ENCODE measurements around the gene TPGS1.
"Not testable (repeated sequence)": the region's sequence is repeated elsewhere in the genome, so short reads cannot be mapped to it uniquely, and the experiment has no call there.

Gene TPGS1

DNA sequence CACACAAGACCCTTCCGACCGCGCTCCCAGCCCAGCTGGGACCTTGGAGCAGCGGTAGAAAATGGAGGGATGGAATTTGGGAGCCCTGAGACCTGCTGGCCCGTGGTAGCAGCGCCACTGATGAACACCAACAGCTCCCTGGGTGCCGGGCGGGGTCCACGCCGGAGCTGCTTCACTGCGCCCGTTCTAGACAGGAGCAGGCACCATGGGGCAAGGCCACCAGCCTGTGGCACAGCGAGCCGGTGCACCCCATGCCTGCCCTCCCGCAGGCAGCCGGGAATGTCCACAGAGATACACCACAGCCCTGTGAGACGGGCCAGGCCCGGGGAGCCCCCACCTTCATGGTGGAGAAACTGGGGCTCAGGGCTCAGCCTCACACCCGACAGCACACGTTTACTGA is 36.6 kb upstream of the TPGS1 start:
- DNase-seq: no peak
- H3K27ac Mint-ChIP-seq: no peak overlapping the region
- H3K9me3 Mint-ChIP-seq: no peaks in the 10 kb centered on the region
- H3K4me1 Mint-ChIP-seq: no peaks in the 10 kb centered on the region
- no peak for ATAC-seq
- no peak overlapping the region for H3K4me3 Mint-ChIP-seq
- H3K27me3 Mint-ChIP-seq: no peaks in the 10 kb centered on the region

- ATAC-seq (no peak), DNase-seq (no peak)
- Mint-ChIP-seq H3K4me1 (no peaks in the 10 kb centered on the region), H3K9me3 (no peaks in the 10 kb centered on the region), H3K27me3 (no peaks in the 10 kb centered on the region), H3K27ac (no peak overlapping the region), H3K4me3 (no peak overlapping the region)
Measured at GRCh38 chr19:472005-472858, 35.1 kb upstream of the TPGS1 start.

DNA sequence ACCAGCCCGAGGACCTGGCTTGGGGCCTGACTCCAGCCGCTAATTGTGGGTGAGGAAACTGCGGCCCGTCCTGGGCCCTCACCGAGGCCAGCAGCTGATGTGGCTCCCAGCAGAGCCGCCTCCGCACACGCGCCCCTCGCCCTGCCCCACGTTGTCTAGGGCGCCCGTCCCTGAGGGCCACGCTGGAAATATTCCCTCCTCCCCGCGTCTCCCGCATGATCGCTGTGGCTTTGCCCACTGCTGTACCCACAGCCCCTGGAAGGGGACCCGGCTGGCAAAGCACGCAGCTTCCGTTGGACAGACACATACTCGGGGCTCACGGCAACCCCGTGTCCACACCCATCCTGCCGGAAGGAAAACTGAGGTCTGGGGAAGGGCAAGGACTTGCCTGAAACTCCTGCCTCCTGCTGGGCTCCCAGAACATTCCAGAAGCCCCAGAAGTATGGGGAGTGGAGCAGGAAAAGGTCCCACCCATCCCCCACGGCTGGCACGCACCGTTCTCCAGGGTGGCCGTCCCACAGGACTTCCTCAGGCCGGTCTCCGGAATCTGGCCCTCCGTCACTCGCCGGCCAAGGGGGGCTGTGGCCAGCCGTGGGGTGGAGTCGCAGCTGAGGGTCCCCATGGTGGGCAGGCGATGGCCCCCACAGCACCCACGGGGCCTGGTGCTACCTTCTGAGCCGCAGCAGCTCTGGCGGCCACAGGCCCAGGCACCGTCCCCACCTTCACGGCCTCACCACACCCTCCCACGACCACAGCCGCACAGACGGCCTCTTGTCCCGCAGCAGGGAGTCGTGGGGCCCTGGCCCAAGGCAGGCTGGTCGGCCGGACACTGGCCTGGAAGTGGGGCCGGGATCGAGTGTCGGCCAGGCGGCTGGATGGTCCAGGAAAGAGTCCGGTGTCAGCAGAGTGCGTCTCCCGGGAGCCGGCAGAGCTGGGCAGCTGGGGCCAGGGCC is 32.9 kb upstream of the TPGS1 start:
- no peaks in the 10 kb centered on the region for H3K9me3 Mint-ChIP-seq
- no peak overlapping the region for H3K27ac Mint-ChIP-seq
- H3K4me1 Mint-ChIP-seq: no peaks in the 10 kb centered on the region
- ATAC-seq (peak; percentile 45), DNase-seq (no peak)
- H3K27me3 Mint-ChIP-seq: peaks cover 9% of the 10 kb centered on the region
- no peak overlapping the region for H3K4me3 Mint-ChIP-seq

DNA sequence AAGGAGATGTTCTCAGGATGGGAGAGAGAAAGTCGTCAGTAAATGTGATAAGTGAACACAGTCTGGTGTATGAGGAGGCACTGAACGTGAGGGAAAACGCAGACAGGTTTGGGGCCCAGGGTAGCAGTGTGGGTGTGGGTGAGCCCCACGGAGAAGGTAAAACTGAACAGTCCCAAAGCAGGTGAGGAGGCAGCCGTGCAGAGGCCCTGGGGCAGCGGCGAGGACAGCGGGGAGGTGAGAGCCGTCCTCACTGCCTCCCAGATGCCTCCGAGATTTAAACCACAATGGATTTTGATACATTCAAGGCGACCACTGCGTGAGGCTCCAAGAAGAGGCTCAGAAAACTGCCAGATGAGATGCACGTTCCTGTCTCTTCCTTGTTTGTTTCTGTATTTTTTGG is 31.9 kb upstream of the TPGS1 start:
- Mint-ChIP-seq H3K4me1 (peaks cover 8% of the 10 kb centered on the region), H3K27ac (no peak overlapping the region), H3K4me3 (no peak overlapping the region), H3K27me3 (peaks cover 9% of the 10 kb centered on the region), H3K9me3 (peaks cover 4 to 9% of the 10 kb centered on the region in 2 donors)
- ATAC-seq (peak; percentile 42), DNase-seq (no peak)

GRCh38 chr19:478236-478903 is 28.9 kb upstream of the TPGS1 start:
- peaks cover 9% of the 10 kb centered on the region for H3K4me1 Mint-ChIP-seq
- no peak overlapping the region for H3K27ac Mint-ChIP-seq
- H3K9me3 Mint-ChIP-seq: peaks cover 20 to 23% of the 10 kb centered on the region in 2 donors
- H3K27me3 Mint-ChIP-seq: peaks cover 15% of the 10 kb centered on the region
- H3K4me3 Mint-ChIP-seq: no peak overlapping the region
- ATAC-seq (no peak), DNase-seq (no peak)

GRCh38 chr19:478976-479375 is 28.3 kb upstream of the TPGS1 start:
- Mint-ChIP-seq H3K4me1 (peaks cover 9% of the 10 kb centered on the region), H3K27ac (peak overlapping the region in 1 of 2 donors; percentile 61)

DNA sequence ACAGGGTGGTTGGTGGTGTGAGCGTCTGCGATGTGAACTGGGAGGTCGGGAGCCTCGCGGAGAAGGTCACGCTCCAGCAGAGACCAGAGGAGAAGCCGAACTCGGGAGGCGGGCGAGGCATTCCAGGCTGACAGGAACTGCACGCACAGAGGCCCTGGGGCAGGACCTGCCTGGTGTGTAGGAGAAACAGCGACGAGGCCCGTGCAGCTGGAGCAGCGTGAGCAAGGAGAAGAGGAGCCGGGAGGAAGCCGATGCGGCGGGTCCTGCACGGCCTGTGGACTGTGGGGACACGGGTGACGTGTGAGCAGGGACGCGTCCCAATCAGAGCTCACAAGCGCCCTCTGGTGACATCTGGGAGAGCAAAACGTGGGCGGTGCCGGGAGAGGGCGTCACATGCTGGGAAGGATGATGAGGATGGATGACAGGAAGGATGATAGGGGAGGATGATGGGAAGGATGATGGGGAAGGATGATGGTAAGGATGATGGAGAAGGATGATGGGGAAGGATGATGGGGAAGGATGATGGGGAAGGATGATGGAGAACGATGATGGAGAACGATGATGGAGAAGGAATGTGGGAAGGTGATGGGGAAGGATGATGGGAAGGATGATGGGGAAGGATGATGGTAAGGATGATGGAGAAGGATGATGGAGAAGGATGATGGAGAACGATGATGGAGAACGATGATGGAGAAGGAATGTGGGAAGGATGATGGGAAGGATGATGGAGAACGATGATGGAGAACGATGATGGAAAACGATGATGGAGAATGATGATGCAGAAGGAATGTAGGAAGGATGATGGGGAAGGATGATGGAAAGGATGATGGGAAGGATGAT is 27.1 kb upstream of the TPGS1 start:
- Mint-ChIP-seq H3K4me1 (peaks cover 9% of the 10 kb centered on the region), H3K27me3 (peaks cover 34% of the 10 kb centered on the region), H3K9me3 (peaks cover 20 to 23% of the 10 kb centered on the region in 2 donors), H3K27ac (peak overlapping the region; percentile 67 to 95), H3K4me3 (peak overlapping the region; percentile 36 to 71)
- ATAC-seq (peak; percentile 53), DNase-seq (peak in 1 of 2 donors; percentile 65)

More at GRCh38 chr19:478976-479375, 28.3 kb upstream of the TPGS1 start:
- no peak for ATAC-seq
- Mint-ChIP-seq H3K4me3 (no peak overlapping the region), H3K9me3 (peaks cover 20 to 23% of the 10 kb centered on the region in 2 donors), H3K27me3 (peaks cover 21% of the 10 kb centered on the region)
- no peak for DNase-seq

DNA sequence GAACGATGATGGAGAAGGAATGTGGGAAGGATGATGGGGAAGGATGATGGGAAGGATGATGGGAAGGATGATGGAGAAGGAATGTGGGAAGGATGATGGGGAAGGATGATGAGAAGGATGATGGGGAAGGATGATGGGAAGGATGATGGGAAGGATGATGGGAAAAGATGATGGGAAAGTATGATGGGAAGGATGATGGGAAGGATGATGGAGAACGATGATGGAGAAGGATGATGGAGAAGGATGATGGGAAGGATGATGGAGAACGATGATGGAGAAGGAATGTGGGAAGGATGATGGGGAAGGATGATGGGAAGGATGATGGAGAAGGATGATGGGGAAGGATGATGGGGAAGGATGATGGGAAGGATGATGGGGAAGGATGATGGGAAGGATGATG is 26.2 kb upstream of the TPGS1 start:
- H3K4me3 Mint-ChIP-seq: peak overlapping the region in 1 of 2 donors; percentile 31
- peaks cover 20 to 23% of the 10 kb centered on the region in 2 donors for H3K9me3 Mint-ChIP-seq
- not testable (repeated sequence) for H3K4me1 Mint-ChIP-seq, DNase-seq, ATAC-seq
- H3K27ac Mint-ChIP-seq: peak overlapping the region in 1 of 2 donors; percentile 95
- peaks cover 43% of the 10 kb centered on the region for H3K27me3 Mint-ChIP-seq

- peaks cover 20 to 23% of the 10 kb centered on the region in 2 donors for H3K9me3 Mint-ChIP-seq
- DNase-seq: no peak
Measured at GRCh38 chr19:482186-483041, 24.9 kb upstream of the TPGS1 start.

DNA sequence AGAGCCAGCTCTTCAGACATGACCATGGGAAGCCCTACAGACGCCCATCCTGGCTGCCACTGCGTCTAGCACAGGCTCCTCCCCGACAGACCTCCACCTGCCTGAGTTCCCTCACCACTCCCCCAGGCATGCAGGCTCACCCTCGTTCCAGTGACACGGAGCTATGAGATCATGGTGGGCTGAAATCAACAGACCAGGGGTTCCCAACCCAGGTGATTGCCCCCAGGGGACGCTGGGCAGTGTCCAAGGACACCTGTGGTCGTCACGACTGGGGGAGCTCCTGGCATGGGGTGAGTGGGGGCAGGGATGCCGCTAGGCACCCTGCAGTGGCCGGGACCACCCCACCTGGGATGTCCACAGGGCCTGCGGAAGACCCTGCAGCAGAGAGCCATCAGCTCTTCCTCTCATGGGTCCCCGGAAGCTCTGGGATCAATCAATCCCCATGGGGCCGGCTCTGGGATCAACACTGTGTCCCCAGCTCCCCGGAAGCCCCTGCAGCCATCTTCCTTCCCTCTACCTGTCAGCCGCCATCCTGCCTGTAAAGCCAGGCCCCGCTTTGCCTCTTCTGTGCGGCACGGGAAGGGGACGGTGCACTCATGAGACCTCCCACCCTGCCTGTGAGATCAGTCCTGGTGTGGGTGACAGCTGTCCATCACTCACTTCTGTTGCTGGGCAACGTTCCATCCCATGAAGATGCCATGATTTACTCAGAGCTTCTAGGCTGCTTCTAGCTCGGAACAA is 23.8 kb upstream of the TPGS1 start:
- DNase-seq: no peak
- H3K4me3 Mint-ChIP-seq: no peak overlapping the region
- no peak for ATAC-seq
- H3K27me3 Mint-ChIP-seq: peaks cover 40% of the 10 kb centered on the region
- peaks cover 20 to 23% of the 10 kb centered on the region in 2 donors for H3K9me3 Mint-ChIP-seq
- H3K27ac Mint-ChIP-seq: no peak overlapping the region
- H3K4me1 Mint-ChIP-seq: peaks cover 16% of the 10 kb centered on the region

More at GRCh38 chr19:482186-483041, 24.9 kb upstream of the TPGS1 start:
- Mint-ChIP-seq H3K27me3 (peaks cover 48% of the 10 kb centered on the region), H3K4me3 (no peak overlapping the region), H3K4me1 (peaks cover 9% of the 10 kb centered on the region), H3K27ac (no peak overlapping the region)
- ATAC-seq: no peak

- Mint-ChIP-seq H3K27me3 (peaks cover 40% of the 10 kb centered on the region), H3K4me3 (no peak overlapping the region), H3K4me1 (peaks cover 18% of the 10 kb centered on the region), H3K9me3 (peaks cover 20 to 23% of the 10 kb centered on the region in 2 donors), H3K27ac (no peak overlapping the region)
- ATAC-seq (no peak), DNase-seq (no peak)
Measured at GRCh38 chr19:484494-484893, 22.8 kb upstream of the TPGS1 start.

- DNase-seq (no peak), ATAC-seq (no peak)
- peaks cover 17 to 18% of the 10 kb centered on the region in 2 donors for H3K9me3 Mint-ChIP-seq
- H3K27me3 Mint-ChIP-seq: peaks cover 40% of the 10 kb centered on the region
- H3K27ac Mint-ChIP-seq: no peak overlapping the region
- peaks cover 19% of the 10 kb centered on the region for H3K4me1 Mint-ChIP-seq
- no peak overlapping the region for H3K4me3 Mint-ChIP-seq
Measured at GRCh38 chr19:485077-485476, 22.2 kb upstream of the TPGS1 start.

DNA sequence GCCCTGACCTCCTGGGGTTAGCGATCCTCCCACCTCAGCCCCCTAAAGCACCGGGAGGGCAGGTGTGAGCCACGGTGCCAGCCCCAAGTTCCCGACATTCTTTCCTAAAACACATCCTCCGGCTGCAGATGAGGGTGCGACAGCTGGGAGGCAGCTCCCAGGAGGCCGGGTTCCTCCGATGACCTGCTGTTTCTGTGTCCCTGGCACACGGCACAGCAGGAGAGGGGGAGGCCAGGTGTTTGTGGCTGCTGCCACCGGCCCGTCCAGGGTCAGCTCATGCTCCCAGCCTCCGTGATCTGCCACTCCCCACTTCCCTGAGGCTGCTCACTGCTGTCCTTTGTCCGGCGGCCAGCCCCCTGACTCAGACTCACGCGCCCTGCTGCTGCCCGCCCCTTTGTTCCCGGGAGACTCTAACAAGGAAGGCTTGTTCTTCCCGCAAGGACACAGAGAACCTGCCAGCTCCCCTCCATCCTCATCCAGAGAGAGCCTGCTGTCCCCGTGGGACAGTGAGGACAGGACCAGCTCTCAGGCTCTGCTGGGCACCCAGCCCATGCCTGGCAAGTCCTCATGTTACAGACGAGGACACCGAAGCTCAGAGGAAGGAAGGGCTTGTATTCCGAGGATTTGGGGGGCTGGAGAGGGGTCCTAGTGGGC is 21.6 kb upstream of the TPGS1 start:
- DNase-seq (no peak), ATAC-seq (no peak)
- H3K4me1 Mint-ChIP-seq: peaks cover 17% of the 10 kb centered on the region
- H3K27me3 Mint-ChIP-seq: peaks cover 40% of the 10 kb centered on the region
- H3K27ac Mint-ChIP-seq: no peak overlapping the region
- peaks cover 11 to 12% of the 10 kb centered on the region in 2 donors for H3K9me3 Mint-ChIP-seq
- H3K4me3 Mint-ChIP-seq: no peak overlapping the region
